HG02981 (cell line): ENCODE results near the gene OR4N5.
"Not testable (repeated sequence)": the region's sequence is repeated elsewhere in the genome, so short reads cannot be mapped to it uniquely, and the experiment has no call there.

Experiments used
- ATAC-seq: cut with Tn5 transposase; IDR thresholded peaks from one replicate; pipeline ENCODE4 v1.9.1; 2021; ENCODE audit warnings: mild to moderate bottlenecking, moderate library complexity; ENCODE audit not compliant: unreplicated experiment

OR4N5 gene

GRCh38 chr14:20138520-20138919 is at the start of gene OR4N5:
Gene OR4N5 (plus strand): TSS chr14:20138820. CDS start chr14:20143736, 4,916 bp downstream.
- ATAC-seq = no peak

GRCh38 chr14:20092050-20092449 is 46.6 kb upstream of the OR4N5 start:
- no peak for ATAC-seq

- ATAC-seq = no peak
Observed at GRCh38 chr14:20093442-20093841, 45.2 kb upstream of the OR4N5 start.

GRCh38 chr14:20098926-20099770 is 39.5 kb upstream of the OR4N5 start:
- not testable (repeated sequence) for ATAC-seq

- no peak for ATAC-seq
Observed at GRCh38 chr14:20110438-20110837, 28.2 kb upstream of the OR4N5 start, which contains the start of gene OR4K17. Gene OR4K17 (plus strand): TSS chr14:20110739. CDS start chr14:20117500, 6,761 bp downstream.

- no peak for ATAC-seq
Observed at GRCh38 chr14:20112321-20112720, 26.3 kb upstream of the OR4N5 start.

GRCh38 chr14:20116748-20117147 is 21.9 kb upstream of the OR4N5 start:
- ATAC-seq = no peak

- ATAC-seq = no peak
Observed at GRCh38 chr14:20118795-20119194, 19.8 kb upstream of the OR4N5 start.

- no peak for ATAC-seq
Observed at GRCh38 chr14:20143911-20144310, 5.3 kb downstream of the OR4N5 start.

GRCh38 chr14:20144820-20145219 is 6.2 kb downstream of the OR4N5 start:
- no peak for ATAC-seq

GRCh38 chr14:20164462-20164861 is 25.8 kb downstream of the OR4N5 start:
- no peak for ATAC-seq

GRCh38 chr14:20167091-20167490 is 28.5 kb downstream of the OR4N5 start:
- no peak for ATAC-seq

- not testable (repeated sequence) for ATAC-seq
Observed at GRCh38 chr14:20169852-20170251, 31.2 kb downstream of the OR4N5 start.

- ATAC-seq = not testable (repeated sequence)
Observed at GRCh38 chr14:20174205-20174604, 35.6 kb downstream of the OR4N5 start.

GRCh38 chr14:20176330-20176729 is 37.7 kb downstream of the OR4N5 start:
- no peak for ATAC-seq

- ATAC-seq = no peak
Observed at GRCh38 chr14:20177433-20177974, 38.9 kb downstream of the OR4N5 start.

GRCh38 chr14:20179218-20179617 is 40.6 kb downstream of the OR4N5 start:
- no peak for ATAC-seq

- no peak for ATAC-seq
Observed at GRCh38 chr14:20179880-20180279, 41.3 kb downstream of the OR4N5 start.

GRCh38 chr14:20180486-20180885 is 41.9 kb downstream of the OR4N5 start:
- ATAC-seq = no peak

GRCh38 chr14:20184181-20184580 is 45.6 kb downstream of the OR4N5 start:
- no peak for ATAC-seq

GRCh38 chr14:20190596-20190995 is 52.0 kb downstream of the OR4N5 start, which contains the start of gene OR11G2:
Gene OR11G2 (plus strand): TSS chr14:20190896. CDS start chr14:20197438, 6,542 bp downstream.
- no peak for ATAC-seq

GRCh38 chr14:20191396-20191795 is 52.8 kb downstream of the OR4N5 start:
- no peak for ATAC-seq
